ENCODE data around the gene FAM174B.

FAM174B gene

GRCh38 chr15:92655178-92655995 is at the start of gene FAM174B:
Gene FAM174B, minus strand, starts transcription at chr15:92655775.
- DNase-seq, result peak; percentile 5 to 16

GRCh38 chr15:92696096-92696495 is 40.5 kb upstream of the FAM174B start:
- DNase-seq, result no peak

GRCh38 chr15:92693691-92694331 is 38.2 kb upstream of the FAM174B start:
- DNase-seq, result no peak

GRCh38 chr15:92690395-92690794 is 34.8 kb upstream of the FAM174B start:
- DNase-seq, result no peak

GRCh38 chr15:92687746-92688145 is 32.2 kb upstream of the FAM174B start:
- no peak for DNase-seq

- no peak for DNase-seq
Measured at GRCh38 chr15:92687195-92687602, 31.6 kb upstream of the FAM174B start.

- no peak for DNase-seq
Measured at GRCh38 chr15:92683511-92683834, 27.9 kb upstream of the FAM174B start.

- no peak for DNase-seq
Measured at GRCh38 chr15:92682741-92683510, 27.4 kb upstream of the FAM174B start.

GRCh38 chr15:92681141-92681631 is 25.6 kb upstream of the FAM174B start:
- no peak for DNase-seq

GRCh38 chr15:92677999-92678398 is 22.4 kb upstream of the FAM174B start:
- DNase-seq, result no peak

- DNase-seq, result no peak
Measured at GRCh38 chr15:92676561-92676960, 21.0 kb upstream of the FAM174B start.

GRCh38 chr15:92675485-92675884 is 19.9 kb upstream of the FAM174B start:
- DNase-seq, result no peak

GRCh38 chr15:92674347-92674746 is 18.8 kb upstream of the FAM174B start:
- DNase-seq, result no peak

GRCh38 chr15:92672102-92672501 is 16.5 kb upstream of the FAM174B start:
- no peak for DNase-seq

- no peak for DNase-seq
Measured at GRCh38 chr15:92671406-92671805, 15.8 kb upstream of the FAM174B start.

- DNase-seq, result no peak
Measured at GRCh38 chr15:92670621-92671020, 15.0 kb upstream of the FAM174B start.

- no peak for DNase-seq
Measured at GRCh38 chr15:92669432-92669831, 13.9 kb upstream of the FAM174B start.

- no peak for DNase-seq
Measured at GRCh38 chr15:92668620-92669019, 13.0 kb upstream of the FAM174B start.

- no peak for DNase-seq
Measured at GRCh38 chr15:92667970-92668485, 12.5 kb upstream of the FAM174B start.

GRCh38 chr15:92667287-92667904 is 11.8 kb upstream of the FAM174B start:
- no peak for DNase-seq

GRCh38 chr15:92666780-92667179 is 11.2 kb upstream of the FAM174B start:
- no peak for DNase-seq

- no peak for DNase-seq
Measured at GRCh38 chr15:92665100-92665555, 9.6 kb upstream of the FAM174B start.
